PC-3 (cell line): Measurements from ENCODE around the gene TBX1. TPM values are rescaled to one million over a fixed set of nuclear protein-coding genes. Genes with fewer than 3 reads are reported as not detected.

Source experiments
- ATAC-seq: fragments of 200-7000 bp; cut with Tn5 transposase; 2 replicates; pipeline ENCODE4 v1.9.1; 2020; ENCODE audit warnings: mild to moderate bottlenecking, moderate library complexity
- BruUV-seq: library from RNA; stranded (reverse); fragments of 400-500 nt; replicated peaks from 2 replicates; lab custom pipeline; 2021; lab: Mats Ljungman, UMichigan
- CTCF ChIA-PET: fragments of 300-600 bp; sonication (Branson Sonifier 250); formaldehyde crosslinking; loops from one replicate; lab custom pipeline; 2022; ENCODE audit warnings: antibody characterized with exemption; lab: Charles Lee
- POLR2A ChIA-PET: fragments of 300-600 bp; sonication (Branson Sonifier 250); formaldehyde crosslinking; loops from one replicate; lab custom pipeline; 2022; ENCODE audit warnings: antibody characterized with exemption; ENCODE audit not compliant: unreplicated experiment; lab: Charles Lee
- DNase-seq: peaks from one replicate; pipeline ENCODE4 v3.0.0-alpha.2; 2015
- H2AFZ ChIP-seq: fragments of 300-600 bp; sonication (generic); 2 replicates; pipeline ENCODE4 v1.6.0; 2016; ENCODE audit warnings: antibody characterized with exemption, low read length
- H3F3A ChIP-seq: fragments of 300-600 bp; sonication (generic); one replicate; pipeline ENCODE4 v1.6.0; 2017; ENCODE audit warnings: antibody characterized with exemption, low read length, control low read depth, mild to moderate bottlenecking; ENCODE audit not compliant: unreplicated experiment
- H3K27ac ChIP-seq: fragments of 300-600 bp; sonication (generic); 2 replicates; pipeline ENCODE4 v1.5.1; 2016; ENCODE audit warnings: mild to moderate bottlenecking, low read length
- H3K27me3 ChIP-seq: fragments of 300-600 bp; sonication (generic); 2 replicates; pipeline ENCODE4 v1.6.1; 2016; ENCODE audit warnings: low read length, mixed read lengths
- H3K36me3 ChIP-seq: fragments of 300-600 bp; sonication (generic); 2 replicates; pipeline ENCODE4 v1.6.1; 2016; ENCODE audit warnings: low read depth, mixed run types, low read length, mixed read lengths
- H3K4me1 ChIP-seq: fragments of 300-600 bp; sonication (generic); 2 replicates; pipeline ENCODE4 v1.5.1; 2016; ENCODE audit warnings: low read length; ENCODE audit not compliant: insufficient read depth
- H3K4me2 ChIP-seq: fragments of 300-600 bp; sonication (generic); 2 replicates; pipeline ENCODE4 v1.6.0; 2016; ENCODE audit warnings: low read length
- H3K4me3 ChIP-seq: fragments of 300-600 bp; sonication (generic); 2 replicates; pipeline ENCODE4 v1.5.1; 2016; ENCODE audit warnings: mild to moderate bottlenecking, low read length, mixed read lengths
- H3K79me2 ChIP-seq: fragments of 300-600 bp; sonication (generic); 2 replicates; pipeline ENCODE4 v1.6.1; 2017; ENCODE audit warnings: low read length, mixed read lengths
- H3K9ac ChIP-seq: fragments of 300-600 bp; sonication (generic); 2 replicates; pipeline ENCODE4 v1.6.0; 2016; ENCODE audit warnings: mild to moderate bottlenecking, low read length
- H3K9me2 ChIP-seq: fragments of 300-600 bp; sonication (generic); replicated peaks from 2 replicates; pipeline ENCODE4 v1.6.1; 2016; ENCODE audit warnings: mixed run types, low read length, mixed read lengths
- H3K9me3 ChIP-seq: fragments of 300-600 bp; sonication (generic); 2 replicates; pipeline ENCODE4 v1.6.1; 2016; ENCODE audit warnings: low read length, mixed read lengths
- H4K20me1 ChIP-seq: fragments of 300-600 bp; sonication (generic); 2 replicates; pipeline ENCODE4 v1.6.1; 2016; ENCODE audit warnings: low read length, mixed read lengths
- CTCF ChIP-seq: fragments of 300-600 bp; sonication (generic); conservative IDR thresholded peaks from 2 replicates; pipeline ENCODE4 v1.5.1; 2017; ENCODE audit warnings: antibody characterized with exemption, low read depth, mild to moderate bottlenecking, low read length
- EZH2 ChIP-seq: fragments of 300-600 bp; sonication (generic); IDR thresholded peaks from one replicate; pipeline ENCODE4 v1.6.1; 2017; ENCODE audit warnings: antibody characterized with exemption, mild to moderate bottlenecking, low read length; ENCODE audit not compliant: unreplicated experiment
- EZH2phosphoT487 ChIP-seq: fragments of 300-600 bp; sonication (generic); IDR thresholded peaks from 2 replicates; pipeline ENCODE4 v1.6.1; 2018; ENCODE audit warnings: mild to moderate bottlenecking, antibody characterized with exemption, low read length, borderline replicate concordance
- intact Hi-C: fragments of 100-400 bp; cut with micrococcal nuclease; formaldehyde crosslinking; loops from 2 replicates; pipeline ENCODE4 v1.9.0; 2023
- total RNA-seq: library from RNA; depleted of rRNA; stranded (reverse); fragments of >200 nt; gene quantifications from 2 replicates; pipeline ENCODE4 v1.2.3, GENCODE V29; 2014

The TBX1 gene
- total RNA-seq, 1 experiment from 2014 or later: 18.6 TPM

GRCh38 chr22:19715188-19715930 lies 45.2 kb upstream of the TBX1 start:
- H3K27me3 ChIP-seq: no peaks in the 10 kb centered on the region
- H3K4me2 ChIP-seq: peak overlapping the region; percentile 95
- H3F3A ChIP-seq: no peaks in the 10 kb centered on the region
- H3K4me3 ChIP-seq: peak overlapping the region; percentile 72
- no peak for ATAC-seq
- H3K9ac ChIP-seq: no peak overlapping the region
- TF ChIP-seq EZH2 (no peak), CTCF (no peak), EZH2phosphoT487 (no peak)
- H3K9me3 ChIP-seq: no peaks in the 10 kb centered on the region
- no peak overlapping the region for H3K27ac ChIP-seq
- peak overlapping the region; percentile 77; the same call in 1 of the 2 replicates for H2AFZ ChIP-seq
- no peaks in the 10 kb centered on the region for H3K9me2 ChIP-seq
- no TSS peak for BruUV-seq
- DNase-seq: no peak
- H3K4me1 ChIP-seq: no peaks in the 10 kb centered on the region
- CTCF ChIA-PET: interaction anchor here (0.6 kb wide), 1 partner anchor 216 kb away, joined by 10 read pairs; no protein-coding TSS in a partner anchor
- intact Hi-C loops: loop anchor here (10.0 kb wide), 1 partner anchor 221 kb away; no protein-coding TSS in a partner anchor
- no peaks in the 10 kb centered on the region for H3K79me2 ChIP-seq
- POLR2A ChIA-PET: interaction anchor here (0.6 kb wide), 1 partner anchor 70 kb away, joined by 5 read pairs; no protein-coding TSS in a partner anchor
- no peaks in the 10 kb centered on the region for H3K36me3 ChIP-seq
- no peaks in the 10 kb centered on the region for H4K20me1 ChIP-seq

- H3K27me3 ChIP-seq: no peaks in the 10 kb centered on the region
- H3K4me3 ChIP-seq: no peak overlapping the region
- ChIA-PET POLR2A (interaction anchor here (0.6 kb wide), 1 partner anchor 71 kb away, joined by 5 read pairs; no protein-coding TSS in a partner anchor), CTCF (interaction anchor here (0.6 kb wide), 1 partner anchor 216 kb away, joined by 10 read pairs; no protein-coding TSS in a partner anchor)
- no peaks in the 10 kb centered on the region for H3K4me1 ChIP-seq
- TF ChIP-seq CTCF (no peak), EZH2 (no peak), EZH2phosphoT487 (no peak)
- no TSS peak for BruUV-seq
- H3K9ac ChIP-seq: no peak overlapping the region
- ATAC-seq (no peak), DNase-seq (no peak)
- no peaks in the 10 kb centered on the region for H3K9me2 ChIP-seq
- H3K79me2 ChIP-seq: no peaks in the 10 kb centered on the region
- no peak overlapping the region for H2AFZ ChIP-seq
- H4K20me1 ChIP-seq: no peaks in the 10 kb centered on the region
- no peak overlapping the region for H3K27ac ChIP-seq
- intact Hi-C loops: loop anchor here (10.0 kb wide), 1 partner anchor 221 kb away; no protein-coding TSS in a partner anchor
- H3K36me3 ChIP-seq: no peaks in the 10 kb centered on the region
- H3F3A ChIP-seq: no peaks in the 10 kb centered on the region
- no peaks in the 10 kb centered on the region for H3K9me3 ChIP-seq
- no peak overlapping the region for H3K4me2 ChIP-seq
These were observed 44.3 kb upstream of the TBX1 start for GRCh38 chr22:19716041-19716828.
